ENCODE results near the gene ROBO4.

DNA sequence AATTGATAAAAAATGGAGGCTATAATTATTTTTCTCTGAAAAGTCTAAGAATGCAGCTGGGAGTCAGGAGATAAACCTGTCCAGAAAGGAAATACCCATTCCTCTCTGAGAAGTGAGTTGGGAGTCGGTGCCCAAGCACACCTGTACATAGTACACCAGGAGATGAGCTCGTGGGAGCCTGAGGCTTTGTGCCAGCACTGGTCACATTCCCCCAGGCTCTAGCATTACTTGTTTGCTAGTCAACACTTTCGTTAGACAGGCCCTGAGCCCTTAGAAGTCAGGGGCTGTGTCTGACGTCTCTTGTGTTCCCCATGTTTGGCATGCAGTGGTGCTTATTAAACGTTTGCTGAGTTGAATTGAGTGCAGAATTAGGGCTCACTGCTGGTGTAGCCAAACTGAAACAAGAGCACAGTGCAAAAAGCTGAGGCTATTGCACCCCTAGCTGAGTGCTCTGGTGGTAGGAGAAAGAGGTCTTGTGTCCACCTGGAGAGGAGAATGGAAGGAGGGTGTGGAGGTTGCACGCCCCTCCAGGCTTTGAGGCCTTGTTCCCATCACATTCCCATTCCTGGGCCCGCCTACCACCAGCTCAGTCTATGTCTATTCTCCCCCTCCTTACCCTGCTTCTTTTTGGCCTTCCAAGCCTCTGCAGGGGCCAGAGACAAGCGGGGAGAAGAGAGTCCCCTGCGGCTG is 6.8 kb downstream of the ROBO4 start:
- TF ChIP-seq, protein P1, sequence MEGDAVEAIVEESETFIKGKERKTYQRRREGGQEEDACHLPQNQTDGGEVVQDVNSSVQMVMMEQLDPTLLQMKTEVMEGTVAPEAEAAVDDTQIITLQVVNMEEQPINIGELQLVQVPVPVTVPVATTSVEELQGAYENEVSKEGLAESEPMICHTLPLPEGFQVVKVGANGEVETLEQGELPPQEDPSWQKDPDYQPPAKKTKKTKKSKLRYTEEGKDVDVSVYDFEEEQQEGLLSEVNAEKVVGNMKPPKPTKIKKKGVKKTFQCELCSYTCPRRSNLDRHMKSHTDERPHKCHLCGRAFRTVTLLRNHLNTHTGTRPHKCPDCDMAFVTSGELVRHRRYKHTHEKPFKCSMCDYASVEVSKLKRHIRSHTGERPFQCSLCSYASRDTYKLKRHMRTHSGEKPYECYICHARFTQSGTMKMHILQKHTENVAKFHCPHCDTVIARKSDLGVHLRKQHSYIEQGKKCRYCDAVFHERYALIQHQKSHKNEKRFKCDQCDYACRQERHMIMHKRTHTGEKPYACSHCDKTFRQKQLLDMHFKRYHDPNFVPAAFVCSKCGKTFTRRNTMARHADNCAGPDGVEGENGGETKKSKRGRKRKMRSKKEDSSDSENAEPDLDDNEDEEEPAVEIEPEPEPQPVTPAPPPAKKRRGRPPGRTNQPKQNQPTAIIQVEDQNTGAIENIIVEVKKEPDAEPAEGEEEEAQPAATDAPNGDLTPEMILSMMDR (IDR thresholded peaks at IDR 0.05): no peak
- TF ChIP-seq POLR2A (IDR thresholded peaks at IDR 0.05): no peak

Data from upper lobe of left lung (tissue), 4 donors.